Endothelial cell of umbilical vein (primary cell): Measurements from ENCODE around the gene GRK5. TPM values are rescaled to one million over a fixed set of nuclear protein-coding genes. Genes with fewer than 3 reads are reported as not detected.

Experiments
- BruUV-seq: library from RNA; stranded (reverse); fragments of 400-500 nt; replicated peaks from 2 replicates; lab custom pipeline; 2021; lab: Mats Ljungman, UMichigan
- CTCF ChIA-PET: fragments of 300-600, 350-600 bp; sonication (Branson Sonifier 250); formaldehyde crosslinking; loops from one replicate; lab custom pipeline; 2021; ENCODE audit warnings: antibody characterized with exemption, inconsistent platforms; lab: Charles Lee
- POLR2A ChIA-PET: fragments of 300-600, 350-600 bp; sonication (Branson Sonifier 250); formaldehyde crosslinking; loops from one replicate; lab custom pipeline; 2021; ENCODE audit warnings: antibody characterized with exemption, inconsistent platforms; lab: Charles Lee
- DNase-seq: peaks from one replicate; pipeline ENCODE4 v3.0.0-alpha.2; 2011; ENCODE audit warnings: low read depth, low spot score
- FAIRE-seq: peaks from 2 replicates; lab custom pipeline; 2011; peaks lifted over from hg19 to GRCh38; lab: Jason Lieb, UNC
- H2AFZ ChIP-seq: 2 replicates; pipeline ENCODE4 v1.6.0; 2012; ENCODE audit warnings: low read depth, low read length, control low read depth, inconsistent platforms
- H3K27ac ChIP-seq: 2 replicates; pipeline ENCODE4 v1.5.1; 2011; ENCODE audit warnings: low read depth, mild to moderate bottlenecking, control low read depth, low read length, moderate library complexity; ENCODE audit not compliant: insufficient read depth
- H3K27me3 ChIP-seq, 2 experiments: 2 replicates each; pipeline versions ENCODE4 v1.6.0 to v1.6.1; 2011; ENCODE audit warnings: low read length in 2 of 2, mixed read lengths in 1 of 2; ENCODE audit not compliant: control insufficient read depth in 2 of 2, insufficient read depth in 2 of 2
- H3K36me3 ChIP-seq, 2 experiments: 2 replicates in 1 of 2; 3 replicates in 1 of 2; pipeline ENCODE4 v1.5.1; 2011; ENCODE audit warnings: low read length in 2 of 2, mild to moderate bottlenecking in 1 of 2, moderate library complexity in 1 of 2; ENCODE audit not compliant: control insufficient read depth in 2 of 2, insufficient read depth in 2 of 2; ENCODE audit errors: extremely low read depth in 1 of 2
- H3K4me1 ChIP-seq: 3 replicates; pipeline ENCODE4 v1.5.1; 2011; ENCODE audit warnings: mild to moderate bottlenecking, low read length; ENCODE audit not compliant: control insufficient read depth, insufficient read depth; ENCODE audit errors: extremely low read depth
- H3K4me2 ChIP-seq: 2 replicates; pipeline ENCODE4 v1.6.1; 2011; ENCODE audit warnings: low read length, control low read depth, mixed read lengths; ENCODE audit not compliant: insufficient read depth
- H3K4me3 ChIP-seq, 3 experiments: fragments of 200-600 bp in 1 of 3; sonication (generic), shearing (Covaris generic) in 1 of 3; replicated peaks in 1 of 3; 2 replicates each; pipeline ENCODE4 v1.5.1; 2011 to 2016; ENCODE audit warnings: control low read depth in 3 of 3, low read length in 3 of 3, mild to moderate bottlenecking in 2 of 3, inconsistent platforms in 1 of 3, low read depth in 1 of 3, moderate library complexity in 1 of 3; ENCODE audit not compliant: insufficient read depth in 1 of 3
- H3K79me2 ChIP-seq: 2 replicates; pipeline ENCODE4 v1.6.0; 2012; ENCODE audit warnings: low read length, inconsistent platforms; ENCODE audit not compliant: control insufficient read depth, insufficient read depth
- H3K9ac ChIP-seq: replicated peaks from 2 replicates; pipeline ENCODE3; 2011; ENCODE audit warnings: low read length, control low read depth; ENCODE audit not compliant: insufficient read depth; ENCODE audit errors: extremely low read depth
- H3K9me1 ChIP-seq: replicated peaks from 3 replicates; pipeline ENCODE4 v1.6.0; 2011; ENCODE audit warnings: mild to moderate bottlenecking, low read length; ENCODE audit not compliant: control insufficient read depth, insufficient read depth; ENCODE audit errors: extremely low read depth
- H3K9me3 ChIP-seq: replicated peaks from 2 replicates; pipeline ENCODE4 v1.5.1; 2012; ENCODE audit warnings: low read length, inconsistent platforms; ENCODE audit not compliant: control insufficient read depth, insufficient read depth
- H4K20me1 ChIP-seq: replicated peaks from 2 replicates; pipeline ENCODE3; 2011; ENCODE audit warnings: mild to moderate bottlenecking, low read length; ENCODE audit not compliant: control insufficient read depth, insufficient read depth; ENCODE audit errors: extremely low read depth
- CTCF ChIP-seq, 2 donors: IDR thresholded peaks; 1 replicate in 1 of 2; 2 replicates in 1 of 2; pipeline ENCODE4 v1.5.1; 2011; ENCODE audit warnings: low read length in 2 of 2, mild to moderate bottlenecking in 2 of 2, moderate library complexity in 2 of 2, control low read depth in 1 of 2, inconsistent platforms in 1 of 2, low read depth in 1 of 2; ENCODE audit not compliant: insufficient read depth in 1 of 2; ENCODE audit errors: extremely low read depth in 1 of 2
- EZH2 ChIP-seq: IDR thresholded peaks from 2 replicates; pipeline ENCODE4 v1.6.1; 2012; ENCODE audit warnings: borderline replicate concordance, low read depth, mild to moderate bottlenecking, moderate library complexity, low read length, inconsistent platforms; ENCODE audit not compliant: severe bottlenecking
- FOS ChIP-seq: IDR thresholded peaks from 2 replicates; pipeline ENCODE4 v1.6.1; 2011; ENCODE audit warnings: mild to moderate bottlenecking, low read length, moderate library complexity, borderline replicate concordance; ENCODE audit not compliant: insufficient read depth
- GATA2 ChIP-seq: IDR thresholded peaks from 2 replicates; pipeline ENCODE4 v1.7.0; 2011; ENCODE audit warnings: low read depth, mild to moderate bottlenecking, moderate library complexity, mixed read lengths, low read length; ENCODE audit not compliant: insufficient read length, insufficient read depth
- JUN ChIP-seq: IDR thresholded peaks from 2 replicates; pipeline ENCODE4 v1.6.1; 2011; ENCODE audit warnings: borderline replicate concordance, low read depth; ENCODE audit not compliant: insufficient read length, insufficient read depth
- MAX ChIP-seq: IDR thresholded peaks from 2 replicates; pipeline ENCODE4 v1.6.1; 2011; ENCODE audit not compliant: insufficient read depth, insufficient read length
- MYC ChIP-seq: IDR thresholded peaks from one replicate; pipeline ENCODE4 v1.6.1; 2011; ENCODE audit warnings: mild to moderate bottlenecking, low read depth, low read length
- POLR2A ChIP-seq: IDR thresholded peaks from 2 replicates; pipeline ENCODE4 v1.6.1; 2012; ENCODE audit warnings: low read depth, mild to moderate bottlenecking, control low read depth, low read length
- POLR2AphosphoS5 ChIP-seq: IDR thresholded peaks from 2 replicates; pipeline ENCODE4 v1.6.1; 2012; ENCODE audit warnings: low read depth, mild to moderate bottlenecking, control low read depth, low read length, moderate library complexity; ENCODE audit not compliant: insufficient read depth
- dilution Hi-C: fragments of 300-500 bp; cut with MboI; formaldehyde crosslinking; loops from one replicate; pipeline ENCODE4 v1.15.0; 2019; ENCODE audit warnings: low sequenced_read_pairs; ENCODE audit not compliant: extremely low pct_ligation_motif_present
- intact Hi-C: fragments of 100-400 bp; cut with micrococcal nuclease; formaldehyde crosslinking; loops from one replicate; pipeline ENCODE4 v1.10.0; 2022
- polyA plus RNA-seq, 4 experiments: library from polyadenylated mRNA; depleted of rRNA in 3 of 4; stranded (reverse) in 3 of 4; unstranded in 1 of 4; fragments of >200 nt; gene quantifications; 2 replicates each; pipeline versions ENCODE4 v1.2.1 to v1.2.3, GENCODE V29; 2011 to 2012; ENCODE audit warnings: missing spikeins in 1 of 4
- total RNA-seq: library from RNA; stranded (reverse); gene quantifications from 2 replicates; pipeline ENCODE4 v1.2.3, GENCODE V29; 2021

GRK5 gene
- total and polyA plus RNA-seq, 2 donors (not counting 3 experiments of a cell fraction or from before 2014, with no cell fraction given), result 13.1 to 29.5 TPM

GRCh38 chr10:119418362-119418761, 211.0 kb downstream of the GRK5 start:
- Histone ChIP-seq H3K9ac (no peak overlapping the region), H3K9me3 (no peaks in the 10 kb centered on the region), H2AFZ (no peak overlapping the region), H3K9me1 (no peaks in the 10 kb centered on the region), H3K27ac (no peak overlapping the region), H3K79me2 (no peaks in the 10 kb centered on the region), H3K4me3 (no peak overlapping the region), H3K36me3 (peaks cover 0 to 3% of the 10 kb centered on the region in 2 experiments), H4K20me1 (no peaks in the 10 kb centered on the region), H3K27me3 (no peaks in the 10 kb centered on the region), H3K4me2 (no peak overlapping the region), H3K4me1 (no peaks in the 10 kb centered on the region)
- FAIRE-seq, result no peak
- dilution Hi-C loops (no loop called here), intact Hi-C loops (no loop called here)
- no TSS peak for BruUV-seq
- no peak for DNase-seq
- TF ChIP-seq JUN (no peak), EZH2 (no peak), MAX (no peak), FOS (no peak), GATA2 (no peak), CTCF (IDR thresholded peaks at IDR 0.05; ENCODE audit: extremely low read depth in 1 of 2, insufficient read depth in 1 of 2, low read depth in 1 of 2, low read length in 2 of 2) (no peak), POLR2A (no peak), MYC (no peak), POLR2AphosphoS5 (no peak)
- ChIA-PET CTCF (interaction anchor here (1.0 to 6.4 kb wide), 10 partner anchors 12 to 219 kb away, joined by 3 to 98 read pairs (median 6); partner anchors contain the start of genes GRK5 and RGS10), POLR2A (interaction anchor here (0.5 kb wide), 1 partner anchor 229 kb away, joined by 3 read pairs; no protein-coding TSS in a partner anchor)
